GM18498 (cell line): Measurements from ENCODE around the gene PLPPR3.
A peak's percentile ranks its signal among the peaks of the same experiment; 100 is the strongest.

Experiments
- ATAC-seq: cut with Tn5 transposase; IDR thresholded peaks from one replicate; pipeline ENCODE4 v1.9.1; 2021; ENCODE audit warnings: mild to moderate bottlenecking, moderate library complexity; ENCODE audit not compliant: unreplicated experiment

The PLPPR3 gene

GRCh38 chr19:797528-798414 is 24.0 kb downstream of the PLPPR3 start:
- peak; percentile 46 for ATAC-seq

- peak; percentile 80 for ATAC-seq
Measured at GRCh38 chr19:796692-797527, 24.8 kb downstream of the PLPPR3 start, which contains the start of gene PTBP1. Gene PTBP1 (plus strand): TSS chr19:797452. CDS start chr19:797498, 46 bp downstream.

- ATAC-seq = no peak
Measured at GRCh38 chr19:795691-796581, 25.8 kb downstream of the PLPPR3 start.

GRCh38 chr19:795073-795611 is 26.6 kb downstream of the PLPPR3 start:
- ATAC-seq = no peak

GRCh38 chr19:793806-794205 is 27.9 kb downstream of the PLPPR3 start:
- no peak for ATAC-seq

GRCh38 chr19:792306-792885 is 29.4 kb downstream of the PLPPR3 start:
- no peak for ATAC-seq

- ATAC-seq = no peak
Measured at GRCh38 chr19:791567-792305, 30.0 kb downstream of the PLPPR3 start.

GRCh38 chr19:791007-791566 is 30.7 kb downstream of the PLPPR3 start:
- ATAC-seq = no peak

GRCh38 chr19:789701-790060 is 32.1 kb downstream of the PLPPR3 start:
- no peak for ATAC-seq

GRCh38 chr19:788983-789700 is 32.6 kb downstream of the PLPPR3 start:
- ATAC-seq = no peak

- no peak for ATAC-seq
Measured at GRCh38 chr19:788686-788982, 33.1 kb downstream of the PLPPR3 start.

- no peak for ATAC-seq
Measured at GRCh38 chr19:787536-787935, 34.2 kb downstream of the PLPPR3 start.

- no peak for ATAC-seq
Measured at GRCh38 chr19:784541-784940, 37.2 kb downstream of the PLPPR3 start.

- ATAC-seq = no peak
Measured at GRCh38 chr19:782878-783668, 38.7 kb downstream of the PLPPR3 start.

- no peak for ATAC-seq
Measured at GRCh38 chr19:782185-782877, 39.4 kb downstream of the PLPPR3 start.

GRCh38 chr19:781800-782184 is 40.0 kb downstream of the PLPPR3 start:
- ATAC-seq = no peak

GRCh38 chr19:780935-781334 is 40.8 kb downstream of the PLPPR3 start:
- ATAC-seq = no peak
